Measurements from ENCODE around the gene LPIN2.

DNA sequence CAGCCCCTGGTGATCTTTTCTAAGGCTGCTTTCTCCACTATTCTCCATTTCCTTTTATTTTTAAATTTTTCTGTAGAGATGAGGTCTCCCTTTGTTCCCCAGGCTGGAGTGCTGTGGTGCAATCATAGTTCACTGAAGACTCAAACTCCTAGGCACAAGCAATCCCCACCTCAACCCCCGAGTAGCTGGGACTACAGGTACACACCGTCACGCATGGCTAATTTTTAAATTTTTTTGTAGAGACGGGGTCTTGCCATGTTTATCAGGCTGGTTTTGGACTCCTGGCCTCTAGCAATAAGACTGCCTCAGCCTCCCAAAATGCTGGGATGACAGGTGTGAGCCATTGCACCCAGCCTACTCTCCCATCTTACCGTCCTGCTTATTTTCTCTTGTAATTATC is 22.7 kb upstream of the LPIN2 start:
- TF ChIP-seq POLR2A (IDR thresholded peaks at IDR 0.05) (no peak), POLR2AphosphoS5 (IDR thresholded peaks at IDR 0.05) (no peak)
- TF ChIP-seq, protein P1, sequence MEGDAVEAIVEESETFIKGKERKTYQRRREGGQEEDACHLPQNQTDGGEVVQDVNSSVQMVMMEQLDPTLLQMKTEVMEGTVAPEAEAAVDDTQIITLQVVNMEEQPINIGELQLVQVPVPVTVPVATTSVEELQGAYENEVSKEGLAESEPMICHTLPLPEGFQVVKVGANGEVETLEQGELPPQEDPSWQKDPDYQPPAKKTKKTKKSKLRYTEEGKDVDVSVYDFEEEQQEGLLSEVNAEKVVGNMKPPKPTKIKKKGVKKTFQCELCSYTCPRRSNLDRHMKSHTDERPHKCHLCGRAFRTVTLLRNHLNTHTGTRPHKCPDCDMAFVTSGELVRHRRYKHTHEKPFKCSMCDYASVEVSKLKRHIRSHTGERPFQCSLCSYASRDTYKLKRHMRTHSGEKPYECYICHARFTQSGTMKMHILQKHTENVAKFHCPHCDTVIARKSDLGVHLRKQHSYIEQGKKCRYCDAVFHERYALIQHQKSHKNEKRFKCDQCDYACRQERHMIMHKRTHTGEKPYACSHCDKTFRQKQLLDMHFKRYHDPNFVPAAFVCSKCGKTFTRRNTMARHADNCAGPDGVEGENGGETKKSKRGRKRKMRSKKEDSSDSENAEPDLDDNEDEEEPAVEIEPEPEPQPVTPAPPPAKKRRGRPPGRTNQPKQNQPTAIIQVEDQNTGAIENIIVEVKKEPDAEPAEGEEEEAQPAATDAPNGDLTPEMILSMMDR (IDR thresholded peaks at IDR 0.05) = no peak

Measured in gastroesophageal sphincter (tissue), 3 donors.